Stimulated activated CD4-positive, alpha-beta T cell treated with anti-CD3 and anti-CD28 coated beads, Interleukin-2, amount 100 ng/mL, for 48 hours (primary cell): Measurements from ENCODE around the gene ZNF148.
A peak's percentile ranks its signal among the peaks of the same experiment; 100 is the strongest.

ENCODE experiments used
- DNase-seq, 2 donors: peaks; one replicate each; pipeline ENCODE4 v3.0.0-alpha.2; 2020

ZNF148 gene

GRCh38 chr3:125331243-125331642 lies 43.9 kb downstream of the ZNF148 start:
- DNase-seq = no peak

- DNase-seq = no peak
These were observed 48.2 kb downstream of the ZNF148 start for GRCh38 chr3:125326957-125327356.

- DNase-seq = no peak
These were observed 49.4 kb downstream of the ZNF148 start for GRCh38 chr3:125325746-125326145.

GRCh38 chr3:125324341-125324740 lies 50.8 kb downstream of the ZNF148 start:
- no peak for DNase-seq

GRCh38 chr3:125322917-125323316 lies 52.2 kb downstream of the ZNF148 start:
- DNase-seq = no peak

GRCh38 chr3:125322166-125322565 lies 53.0 kb downstream of the ZNF148 start:
- no peak for DNase-seq

- DNase-seq = no peak
These were observed 55.4 kb downstream of the ZNF148 start for GRCh38 chr3:125319765-125320164.

- DNase-seq = no peak
These were observed 56.3 kb downstream of the ZNF148 start for GRCh38 chr3:125318871-125319270.

- DNase-seq = no peak
These were observed 56.8 kb downstream of the ZNF148 start for GRCh38 chr3:125318167-125318865.

- no peak for DNase-seq
These were observed 57.4 kb downstream of the ZNF148 start for GRCh38 chr3:125317761-125318160.

GRCh38 chr3:125316949-125317348 lies 58.2 kb downstream of the ZNF148 start:
- no peak for DNase-seq

- no peak for DNase-seq
These were observed 58.9 kb downstream of the ZNF148 start for GRCh38 chr3:125316246-125316645.

GRCh38 chr3:125313060-125313635 lies 62.0 kb downstream of the ZNF148 start:
- no peak for DNase-seq

GRCh38 chr3:125310623-125311081 lies 64.5 kb downstream of the ZNF148 start:
- peak; percentile 31 to 36 for DNase-seq

- no peak for DNase-seq
These were observed 65.6 kb downstream of the ZNF148 start for GRCh38 chr3:125309476-125309875.

GRCh38 chr3:125306620-125307019 lies 68.5 kb downstream of the ZNF148 start:
- DNase-seq = no peak

GRCh38 chr3:125302932-125303331 lies 72.2 kb downstream of the ZNF148 start:
- DNase-seq = no peak

- DNase-seq = no peak
These were observed 74.7 kb downstream of the ZNF148 start for GRCh38 chr3:125300416-125300815.

- no peak for DNase-seq
These were observed 80.7 kb downstream of the ZNF148 start for GRCh38 chr3:125294411-125294810.

- DNase-seq = no peak
These were observed 83.1 kb downstream of the ZNF148 start for GRCh38 chr3:125292015-125292414.

- no peak for DNase-seq
These were observed 85.6 kb downstream of the ZNF148 start for GRCh38 chr3:125289429-125289981.

GRCh38 chr3:125287248-125287647 lies 87.9 kb downstream of the ZNF148 start:
- DNase-seq = no peak

- no peak for DNase-seq
These were observed 93.7 kb downstream of the ZNF148 start for GRCh38 chr3:125281381-125281780.

GRCh38 chr3:125280668-125281361 lies 94.3 kb downstream of the ZNF148 start:
- no peak for DNase-seq
